NCI-H187 treated with DMSO at 0.1 percent for 48 hours (cell line): Measurements from ENCODE around the gene ZNF831.

Experiments used
- DNase-seq: peaks from one replicate; lab custom pipeline; 2025; lab: John Stamatoyannopoulos, UW

Gene ZNF831

DNA sequence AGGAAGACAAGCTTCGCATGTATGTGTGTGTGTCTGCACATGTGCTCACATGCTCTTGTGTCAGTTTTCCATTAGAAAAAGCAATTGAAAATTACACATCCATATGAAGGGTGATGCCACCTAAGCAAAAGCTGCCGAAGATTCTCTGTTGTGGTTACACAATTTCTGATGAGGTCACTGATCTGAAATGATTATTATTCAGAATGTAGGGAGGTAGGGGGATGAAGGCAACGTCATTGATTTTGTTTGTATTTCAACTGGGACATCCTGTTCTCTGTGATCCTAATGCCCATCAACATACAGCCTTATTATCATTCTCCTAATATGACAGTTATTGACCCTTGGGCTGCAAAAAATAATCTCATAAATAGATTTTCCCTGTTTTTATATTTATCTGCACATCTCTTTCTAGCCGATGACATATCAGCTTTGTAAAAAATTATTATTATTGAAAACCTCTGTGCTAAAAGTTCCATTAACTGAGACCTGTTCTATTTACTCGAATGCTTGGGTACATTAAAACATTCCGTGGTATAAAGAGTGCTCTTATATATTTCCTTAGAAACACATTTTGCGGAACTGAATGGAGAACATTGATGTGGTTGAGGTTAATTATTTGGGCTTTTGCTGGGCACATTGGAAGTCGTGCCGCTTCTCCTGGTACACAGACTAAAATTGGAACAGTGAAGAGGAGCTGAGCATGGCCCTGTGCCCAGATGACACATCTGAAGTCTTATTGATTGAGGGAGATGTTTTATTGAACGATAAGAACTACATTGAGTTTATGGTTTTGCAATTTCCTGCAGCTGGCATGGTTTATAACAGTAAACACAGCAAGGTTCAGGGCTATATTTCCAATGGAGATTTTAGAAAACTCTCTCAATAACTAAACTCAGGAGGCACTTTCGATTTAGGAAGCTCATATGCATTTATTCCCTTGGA, 51.3 kb downstream of the ZNF831 start:
- DNase-seq = no peak

DNA sequence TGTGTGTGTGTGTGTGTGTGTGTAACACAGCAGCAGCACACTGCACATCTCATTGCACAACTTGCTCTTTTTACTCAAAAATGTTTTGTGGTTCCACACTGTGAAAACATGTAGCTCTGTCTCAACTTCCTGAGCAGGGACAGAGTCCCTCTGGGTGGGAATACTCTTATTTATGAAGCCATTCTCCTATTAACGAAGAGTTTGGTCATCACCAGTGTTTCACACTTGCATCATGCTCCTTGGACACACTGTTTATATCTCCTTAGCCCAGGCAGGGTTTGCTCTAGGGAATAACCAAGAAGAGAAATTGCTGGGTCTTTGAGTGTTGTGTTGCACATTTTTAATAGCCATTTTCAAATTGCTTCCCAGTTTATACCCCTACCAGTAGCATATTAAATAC, 53.6 kb downstream of the ZNF831 start:
- no peak for DNase-seq

DNA sequence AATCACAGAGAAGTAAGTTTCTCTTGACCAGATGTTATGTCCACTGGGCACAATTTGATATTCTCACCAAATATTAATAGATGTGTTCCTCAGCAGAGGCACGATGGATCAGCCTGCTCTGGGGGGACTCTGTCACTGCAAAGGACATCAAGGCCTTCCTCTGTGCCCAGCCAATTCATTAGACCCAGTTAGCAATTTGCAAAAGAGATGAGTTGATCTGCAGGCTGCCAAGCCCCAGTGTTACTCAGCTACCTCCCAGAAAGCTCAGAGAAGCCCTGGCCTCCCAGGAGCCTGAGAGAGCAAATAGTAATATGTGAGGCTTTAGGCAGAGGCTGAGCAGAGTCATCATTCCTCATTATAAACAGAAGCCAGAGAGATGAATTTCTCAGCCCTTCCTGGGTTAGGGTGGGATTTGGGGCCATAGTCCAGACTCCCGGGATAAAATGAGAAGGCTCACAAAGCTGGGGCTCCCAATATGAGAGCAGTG, 54.2 kb downstream of the ZNF831 start:
- DNase-seq = no peak

DNA sequence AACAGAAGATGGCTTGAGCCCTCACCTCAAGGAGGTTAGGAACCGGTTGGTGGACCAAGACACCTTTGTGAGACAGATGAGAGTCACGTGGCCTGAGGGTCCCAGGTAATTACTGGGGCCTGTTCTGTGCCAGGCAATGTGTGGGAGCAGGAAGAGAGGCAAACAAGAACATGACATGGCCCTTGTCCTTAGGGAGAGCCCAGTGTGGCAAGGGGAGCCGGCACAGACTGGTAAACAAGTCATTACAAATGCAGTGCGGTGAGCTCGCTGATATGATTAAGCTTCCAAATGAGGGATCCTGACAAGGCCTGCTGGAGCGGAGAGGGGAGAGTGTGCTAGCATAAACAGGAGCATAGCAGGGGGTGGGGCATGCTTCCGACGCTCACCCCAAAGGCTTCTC, 55.6 kb downstream of the ZNF831 start:
- no peak for DNase-seq

DNA sequence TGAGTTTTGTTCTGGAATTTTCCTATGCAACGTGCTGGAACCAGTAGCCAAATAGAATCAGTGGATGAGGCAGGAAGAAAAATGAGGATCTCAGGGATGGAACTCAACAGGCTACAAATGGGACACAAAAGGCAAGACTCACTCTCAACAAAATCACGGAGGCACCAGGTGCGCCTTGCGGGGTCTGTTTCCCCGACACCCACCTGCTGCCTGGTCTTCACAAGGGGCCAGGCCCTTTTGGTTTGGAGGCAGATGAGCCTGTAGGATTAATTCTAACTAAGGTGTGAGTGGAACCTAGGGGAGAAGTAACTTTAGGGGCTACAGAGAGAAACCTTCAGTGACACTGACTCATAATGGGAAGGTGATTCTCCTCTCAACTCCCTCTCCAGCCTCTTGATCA, 56.5 kb downstream of the ZNF831 start:
- no peak for DNase-seq

DNA sequence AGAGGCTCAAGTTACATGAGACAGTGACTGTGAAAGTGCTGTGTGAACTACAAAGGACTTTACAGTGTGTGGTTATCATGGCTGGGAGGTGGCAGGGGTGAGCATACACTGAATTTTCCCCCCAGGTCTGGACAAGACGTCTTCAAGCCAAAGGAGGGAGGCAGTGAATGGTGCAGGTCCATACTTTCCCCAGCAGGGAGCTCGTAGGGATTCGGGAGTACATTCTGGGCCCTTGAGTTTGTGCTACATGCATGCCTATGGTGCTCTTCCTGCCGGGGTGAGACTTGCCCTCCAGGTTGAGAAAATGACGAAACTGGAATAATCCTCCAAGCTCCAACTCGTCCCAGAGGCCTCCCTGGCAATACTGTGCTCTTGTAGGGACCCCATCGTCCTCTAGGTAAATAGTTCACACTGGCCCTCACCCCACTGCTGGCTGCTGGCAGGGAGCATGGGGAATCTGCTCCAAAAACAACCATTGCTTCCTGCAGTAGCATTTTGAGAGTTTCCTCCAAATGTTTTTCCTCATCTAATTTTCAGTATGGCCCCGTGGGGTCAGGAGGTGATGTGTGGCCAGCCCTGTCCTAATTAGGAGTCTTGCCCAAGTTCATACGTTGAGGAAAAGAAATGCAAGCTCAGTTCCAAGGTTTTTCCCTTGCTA, 57.6 kb downstream of the ZNF831 start:
- no peak for DNase-seq

DNA sequence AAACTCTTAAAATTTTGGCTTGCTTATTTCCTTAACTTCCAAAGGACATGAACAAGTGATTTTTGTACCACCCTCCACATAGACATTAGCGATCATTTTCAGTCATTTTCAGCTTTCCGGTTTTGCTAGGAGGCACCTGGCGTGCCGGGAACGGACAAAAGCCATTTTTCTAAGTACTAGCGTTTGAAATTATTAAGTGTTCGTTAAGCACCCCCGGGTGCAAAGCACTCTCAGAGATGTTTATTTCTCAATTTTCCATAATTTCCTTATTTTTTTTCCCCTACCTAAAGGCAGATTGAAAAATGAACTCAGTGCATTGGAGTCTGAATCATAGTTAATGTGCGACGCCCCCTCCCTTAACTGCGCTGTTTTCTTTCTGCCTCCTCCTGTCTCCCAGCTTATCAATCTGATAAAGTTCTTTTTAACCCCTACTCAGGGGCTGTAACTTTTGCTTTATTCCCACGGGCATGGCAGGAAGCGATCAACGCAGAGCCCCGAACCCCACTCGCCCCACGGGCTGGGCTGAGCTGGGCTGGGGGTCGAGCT, 58.2 kb downstream of the ZNF831 start:
- DNase-seq = no peak

DNA sequence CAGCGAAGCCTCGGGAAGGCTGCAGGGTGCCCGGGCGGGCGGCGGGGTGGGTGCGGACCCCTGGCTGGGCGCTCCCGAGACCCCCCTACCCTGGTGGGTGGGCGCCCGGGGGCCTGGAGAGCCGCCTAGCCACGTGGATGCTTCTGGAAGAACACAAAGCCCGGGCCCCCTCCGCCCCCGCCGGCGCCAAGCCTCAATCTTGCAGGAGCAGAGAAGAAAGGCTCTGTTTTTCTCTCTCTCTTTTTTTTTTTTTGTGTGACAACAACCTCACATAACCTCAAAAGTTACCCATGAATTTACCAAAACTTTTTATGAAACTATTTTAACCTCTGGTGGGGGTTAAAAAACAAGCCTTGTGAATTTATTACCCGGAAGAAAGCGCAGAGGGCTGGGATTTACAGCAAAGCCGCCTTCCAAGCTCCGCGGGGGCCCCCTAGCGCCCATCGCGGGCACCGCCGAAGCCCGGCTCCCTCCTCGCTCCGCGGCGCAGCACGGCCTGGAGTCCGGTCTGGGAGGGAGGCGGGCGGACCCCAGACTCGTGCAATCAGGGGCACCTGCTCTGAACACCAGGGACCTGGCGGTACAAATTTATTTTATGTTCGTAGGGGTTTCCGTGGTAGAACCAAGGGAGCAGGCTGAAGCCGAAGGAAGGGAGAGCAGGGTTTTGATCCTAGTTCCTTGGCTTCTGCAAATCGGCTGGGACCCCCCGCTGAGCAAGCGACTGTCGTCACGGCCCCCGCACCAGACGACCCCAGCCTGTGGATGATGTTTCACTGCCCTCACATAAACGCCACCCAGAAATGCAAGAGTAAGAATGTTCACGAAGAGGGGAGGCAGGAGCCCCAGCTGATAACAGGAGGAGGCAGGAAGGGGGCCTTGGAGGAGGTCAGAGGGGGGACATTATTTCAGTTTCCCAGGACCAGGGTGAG, 58.9 kb downstream of the ZNF831 start:
- DNase-seq = no peak

DNA sequence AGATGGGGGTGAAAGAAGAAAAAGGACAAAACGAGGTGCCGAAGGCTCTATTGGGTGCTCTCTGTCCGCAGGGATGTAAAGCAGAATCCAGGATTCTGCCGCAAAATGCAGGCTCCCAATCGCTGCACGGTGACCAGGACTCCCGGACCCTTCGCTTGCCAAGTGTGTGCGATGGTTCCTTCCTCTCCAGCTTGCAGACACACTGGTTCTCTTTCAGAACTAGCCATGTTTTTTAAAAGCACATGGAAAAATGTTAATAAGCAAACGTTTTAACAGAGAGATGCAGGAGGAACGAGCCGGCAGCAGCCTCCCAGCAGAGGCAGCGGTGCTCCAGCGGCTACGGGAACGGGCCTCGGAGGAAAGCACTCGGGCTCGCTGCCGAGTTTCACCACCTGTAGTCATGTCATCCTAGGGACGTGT, 59.6 kb downstream of the ZNF831 start:
- no peak for DNase-seq

DNA sequence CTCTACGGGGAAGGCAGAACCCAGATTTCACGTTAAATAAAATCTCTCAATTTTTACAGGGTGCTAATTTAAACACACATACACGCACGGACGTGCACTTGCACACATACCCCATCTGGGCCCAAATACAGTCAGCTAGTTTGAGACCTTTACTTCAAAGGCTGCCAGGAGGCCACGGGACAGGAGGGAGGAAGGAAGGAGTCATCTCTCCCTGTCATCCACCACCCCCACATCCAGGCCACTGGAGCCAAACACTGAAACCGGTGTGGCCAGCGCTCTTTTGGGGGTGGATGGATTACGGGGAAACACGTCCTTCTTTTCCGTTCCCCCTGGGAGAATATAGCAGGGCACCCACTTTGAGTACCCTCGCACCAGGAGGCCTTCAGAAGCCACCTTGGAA, 60.1 kb downstream of the ZNF831 start:
- DNase-seq = no peak

DNA sequence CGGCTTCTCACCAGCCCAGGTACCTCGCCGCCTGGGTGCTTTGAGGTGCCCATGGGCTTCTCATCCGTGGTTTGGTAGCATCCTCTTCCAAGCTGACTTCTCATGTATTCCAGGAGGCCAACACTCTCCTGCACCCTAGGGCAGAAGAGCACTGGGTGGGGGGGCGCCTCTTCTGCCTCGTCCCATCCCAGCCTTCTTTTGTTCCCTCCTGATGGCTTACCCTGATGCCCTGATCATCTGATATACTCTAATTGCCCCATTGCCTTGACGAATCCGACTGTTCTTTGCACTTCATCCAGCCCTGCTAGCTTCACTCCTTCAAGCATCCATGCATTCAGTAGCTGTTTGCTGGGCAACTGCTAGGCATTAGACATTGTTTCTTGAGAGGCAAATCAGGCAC, 60.6 kb downstream of the ZNF831 start:
- no peak for DNase-seq

DNA sequence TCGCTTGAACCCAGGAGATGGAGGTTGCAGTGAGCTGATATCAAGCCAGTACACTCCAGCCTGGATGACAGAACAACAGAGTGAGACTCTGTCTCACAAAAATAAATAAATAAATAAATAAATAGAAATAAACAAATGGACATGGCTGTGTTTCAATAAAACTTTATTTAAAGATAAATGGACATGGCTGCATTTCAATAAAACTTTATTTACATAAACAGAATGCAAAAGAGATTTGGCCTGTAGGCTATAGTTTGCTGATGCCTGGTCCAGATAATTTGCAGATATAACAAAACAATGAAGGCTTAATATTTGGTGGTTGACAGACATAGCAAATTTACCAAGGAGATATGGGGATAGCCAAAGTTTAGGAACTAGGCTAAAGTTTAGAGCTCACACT, 66.8 kb downstream of the ZNF831 start:
- DNase-seq = no peak

DNA sequence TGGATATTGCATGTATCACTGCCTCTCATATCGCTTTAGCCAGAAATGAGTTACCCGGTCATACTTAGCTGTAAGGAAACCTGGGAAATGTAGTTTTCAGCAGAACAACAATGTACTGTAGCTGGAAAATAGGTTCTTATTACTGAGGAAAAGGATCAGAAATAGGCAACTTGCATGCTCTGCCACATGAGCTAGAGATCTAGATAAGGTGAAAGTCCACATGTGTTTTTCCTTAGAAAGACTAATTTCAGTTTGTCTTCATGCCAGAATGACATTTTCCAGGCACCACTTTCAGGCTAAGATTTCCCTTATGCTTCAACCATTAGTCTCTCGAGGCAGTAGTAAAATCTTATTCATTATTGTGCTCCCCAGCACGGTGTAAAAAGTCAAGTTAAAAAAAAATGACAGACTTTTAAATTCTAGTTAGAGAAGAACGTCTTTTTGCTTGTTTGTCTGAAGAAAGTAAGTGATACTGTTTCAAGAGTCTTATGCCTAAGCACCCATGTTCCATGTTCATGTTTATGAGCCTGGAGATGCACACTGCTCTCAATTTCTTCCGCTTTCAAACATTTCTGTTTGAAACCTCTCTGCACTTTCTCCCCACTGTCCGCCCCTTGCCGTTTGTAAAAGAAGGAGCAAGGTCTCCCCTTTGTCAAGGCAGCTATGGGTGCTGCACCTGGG, 67.6 kb downstream of the ZNF831 start:
- no peak for DNase-seq

DNA sequence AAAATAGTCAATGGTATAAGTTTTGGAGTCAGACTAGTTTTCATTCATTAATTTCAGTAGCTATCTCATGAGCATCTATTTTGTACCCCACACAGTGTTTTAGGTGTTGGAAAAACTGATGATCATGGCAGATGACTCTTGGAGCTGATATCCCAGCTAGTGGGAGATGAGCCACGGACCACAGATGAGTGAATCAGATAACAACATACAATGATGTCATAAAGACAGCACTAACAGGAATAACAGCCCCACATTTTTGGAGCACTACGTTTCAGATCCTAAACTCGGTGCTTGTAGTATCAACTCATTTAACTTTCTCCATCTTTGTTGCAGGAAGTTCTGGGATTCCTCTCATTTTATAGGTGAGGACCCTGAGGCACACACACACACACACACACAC, 69.0 kb downstream of the ZNF831 start:
- no peak for DNase-seq

DNA sequence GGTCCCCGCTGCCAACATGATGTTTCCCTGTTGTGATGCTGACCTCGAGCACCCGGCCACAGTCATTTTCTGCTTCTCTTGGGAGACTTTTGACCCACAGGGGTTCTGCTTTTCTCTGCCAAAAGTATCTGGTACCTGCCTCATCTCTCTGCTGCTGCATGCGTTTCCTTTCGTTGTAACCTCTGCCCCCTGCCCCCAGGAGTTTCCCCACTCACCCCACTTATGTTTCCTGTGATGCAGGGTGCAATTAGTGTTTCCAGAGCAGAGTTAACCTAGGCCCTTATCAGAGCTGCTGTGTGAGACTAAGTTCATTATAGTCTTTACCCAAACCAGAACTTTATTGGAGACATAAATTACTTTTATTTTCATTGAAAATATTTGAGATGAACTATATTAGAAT, 71.6 kb downstream of the ZNF831 start:
- no peak for DNase-seq

DNA sequence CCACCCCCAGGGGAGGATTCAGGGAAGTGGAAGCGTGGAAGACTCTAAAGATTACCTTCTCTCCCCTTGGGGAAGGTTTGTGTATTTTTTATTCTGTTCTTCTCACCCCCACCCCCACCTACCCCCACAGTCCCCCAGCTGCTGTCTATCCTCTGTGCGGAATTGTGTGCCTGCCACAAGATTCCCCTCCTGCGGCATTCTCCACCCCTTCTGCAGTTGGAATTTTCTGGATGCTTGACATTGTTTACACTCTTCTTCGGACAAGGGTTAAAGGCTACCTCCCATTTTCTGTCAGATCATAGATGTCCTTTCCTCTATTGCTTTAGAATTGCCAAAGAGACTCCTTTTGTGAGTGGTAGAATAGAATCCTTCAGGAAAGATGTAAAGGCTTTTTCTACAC, 76.4 kb downstream of the ZNF831 start:
- no peak for DNase-seq

DNA sequence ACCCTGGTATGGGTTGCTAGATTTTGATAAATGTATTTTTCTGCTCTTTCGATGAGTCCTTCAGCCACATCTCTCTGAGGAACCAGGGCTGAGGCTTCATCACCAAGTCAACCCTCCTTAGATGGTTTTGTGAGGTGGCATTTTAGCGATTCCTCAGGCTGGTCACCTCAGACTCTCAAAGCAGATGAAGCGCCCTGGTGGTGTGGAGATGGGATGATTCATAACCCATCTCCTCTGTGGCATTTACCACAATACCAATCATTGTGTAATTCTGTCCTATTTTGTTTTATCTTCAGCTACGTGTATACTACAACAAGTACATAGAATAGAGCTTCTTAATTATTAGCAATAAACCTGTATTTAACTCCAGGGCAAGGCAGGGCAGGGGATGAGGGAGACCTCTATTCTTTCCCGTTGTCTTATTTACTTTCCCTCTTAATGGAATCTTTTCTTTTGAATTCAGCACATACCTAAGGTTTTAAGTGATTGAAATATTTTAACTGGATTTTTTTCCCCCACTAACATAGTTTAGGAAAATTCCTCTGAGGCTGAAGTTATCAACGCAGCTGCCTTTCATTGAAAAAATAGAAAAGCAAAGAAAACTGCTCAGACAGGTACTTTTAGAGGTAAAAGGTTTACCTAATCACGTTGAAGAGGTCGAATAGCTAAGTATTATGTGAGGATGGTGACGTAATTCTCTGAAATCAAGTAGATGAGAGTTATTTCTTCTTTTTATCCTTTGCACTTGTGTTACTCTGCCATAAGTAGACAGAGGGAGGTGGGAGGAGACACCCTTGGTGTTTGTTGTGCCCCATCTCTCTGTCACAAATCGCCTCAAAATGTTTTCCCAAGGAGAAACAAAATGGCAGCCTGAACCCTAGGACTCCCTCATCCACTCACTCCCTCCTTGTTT, 79.3 kb downstream of the ZNF831 start:
- DNase-seq = no peak

DNA sequence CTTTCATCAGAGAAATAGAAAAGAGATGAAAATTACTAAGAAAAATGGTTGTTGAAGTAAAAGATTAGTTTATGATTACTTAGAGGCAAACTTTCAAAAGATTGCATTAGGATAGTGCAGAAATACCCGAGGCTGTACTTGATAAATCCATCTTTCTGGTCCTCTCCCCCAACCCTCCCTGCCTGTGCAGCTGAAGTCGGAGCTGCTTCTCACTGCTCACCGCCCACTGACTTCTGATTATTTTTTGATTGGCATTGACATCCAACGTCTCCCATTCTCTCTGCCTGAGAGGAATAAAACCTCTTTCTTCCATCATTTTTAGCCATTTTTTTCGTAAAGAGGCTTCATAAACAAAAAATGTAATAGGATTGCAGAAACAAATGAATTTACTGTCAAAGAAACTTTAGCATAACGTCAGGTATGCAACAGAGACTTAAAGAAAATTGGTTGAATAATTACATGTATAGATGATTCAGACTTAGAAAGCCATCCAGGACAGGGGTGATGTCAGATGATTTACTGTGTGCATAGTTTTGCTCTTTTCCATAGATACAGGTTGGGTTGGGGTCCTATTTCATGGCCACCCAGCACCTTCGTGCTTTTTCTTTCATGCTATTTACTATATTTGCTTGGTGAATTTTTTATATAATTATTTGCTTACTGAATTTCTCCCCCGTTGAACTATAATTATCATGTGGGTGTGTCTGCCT, 83.2 kb downstream of the ZNF831 start:
- DNase-seq = no peak
